ENCODE results near the gene PDZK1.

PDZK1 gene

GRCh38 chr1:145705622-145706021 lies 1.5 kb downstream of the PDZK1 start:
- Histone ChIP-seq H3K36me3 (ENCODE audit: control insufficient read depth in 2 of 2, insufficient read depth in 1 of 2, low read length in 2 of 2) (no peaks in the 10 kb centered on the region), H3K9me3 (ENCODE audit: control insufficient read depth, insufficient read depth, low read depth, low read length) (no peaks in the 10 kb centered on the region), H3K4me1 (ENCODE audit: control insufficient read depth, insufficient read depth, low read length) (no peaks in the 10 kb centered on the region), H3K27ac (ENCODE audit: extremely low read depth, low read depth, low read length) (no peak overlapping the region), H3K4me3 (ENCODE audit: low read depth, low read length) (no peak overlapping the region)
- no peak for TF ChIP-seq ZNF416 (tag by site-specific recombination; IDR thresholded peaks at IDR 0.05)
- TF ChIP-seq GLIS1 (tag by site-specific recombination; IDR thresholded peaks at IDR 0.05): peak; percentile 57
- CTCF ChIA-PET: no interaction called here
- POLR2A ChIA-PET: no interaction called here

GRCh38 chr1:145702826-145703225 lies 4.3 kb downstream of the PDZK1 start:
- no peak overlapping the region for H3K4me3 ChIP-seq (ENCODE audit: low read depth, low read length)
- CTCF ChIA-PET: interaction anchor here (0.6 to 1.1 kb wide), 3 partner anchors 18 to 129 kb away, joined by 3 read pairs; no protein-coding TSS in a partner anchor

GRCh38 chr1:145702052-145702451 lies 5.1 kb downstream of the PDZK1 start:
- TF ChIP-seq ZNF391 (tag by site-specific recombination; IDR thresholded peaks at IDR 0.05; ENCODE audit: borderline replicate concordance, low read depth) (no peak), ZNF555 (tag by site-specific recombination; conservative IDR thresholded peaks at IDR 0.05) (no peak), ZNF280C (tag by site-specific recombination; IDR thresholded peaks at IDR 0.05) (no peak), ZNF621 (tag by site-specific recombination; IDR thresholded peaks at IDR 0.05) (no peak), ZNF169 (tag by site-specific recombination; IDR thresholded peaks at IDR 0.05) (no peak), ZNF175 (tag by site-specific recombination; IDR thresholded peaks at IDR 0.05) (no peak), ZNF174 (tag by site-specific recombination; IDR thresholded peaks at IDR 0.05) (no peak), ZNF133 (tag by site-specific recombination; IDR thresholded peaks at IDR 0.05) (no peak), ATF2 (tag by site-specific recombination; IDR thresholded peaks at IDR 0.05; ENCODE audit: low read depth) (no peak), ZNF132 (tag by site-specific recombination; IDR thresholded peaks at IDR 0.05; ENCODE audit: borderline replicate concordance) (no peak)
- H3K36me3 ChIP-seq (ENCODE audit: control insufficient read depth in 2 of 2, insufficient read depth in 1 of 2, low read length in 2 of 2): no peaks in the 10 kb centered on the region
- CTCF ChIA-PET: interaction anchor here (1.0 kb wide), 1 partner anchor 78 kb away, joined by 3 read pairs; no protein-coding TSS in a partner anchor
- no peaks in the 10 kb centered on the region for H3K9me3 ChIP-seq (ENCODE audit: control insufficient read depth, insufficient read depth, low read depth, low read length)
- POLR2A ChIA-PET: no interaction called here
- no peaks in the 10 kb centered on the region for H3K4me1 ChIP-seq (ENCODE audit: control insufficient read depth, insufficient read depth, low read length)
- H3K4me3 ChIP-seq (ENCODE audit: low read depth, low read length): no peak overlapping the region
- H3K27ac ChIP-seq (ENCODE audit: extremely low read depth, low read depth, low read length): no peak overlapping the region

More at GRCh38 chr1:145702826-145703225, 4.3 kb downstream of the PDZK1 start:
- POLR2A ChIA-PET: no interaction called here
- no peak overlapping the region for H3K27ac ChIP-seq (ENCODE audit: extremely low read depth, low read depth, low read length)
- TF ChIP-seq ZNF311 (tag by site-specific recombination; IDR thresholded peaks at IDR 0.05; ENCODE audit: borderline replicate concordance) (no peak), GLI4 (tag by site-specific recombination; IDR thresholded peaks at IDR 0.05) (no peak), ZNF223 (tag by site-specific recombination; IDR thresholded peaks at IDR 0.05) (no peak), ZNF335 (tag by site-specific recombination; conservative IDR thresholded peaks at IDR 0.05) (no peak), ZBTB11 (tag by site-specific recombination; conservative IDR thresholded peaks at IDR 0.05; ENCODE audit: low read depth) (no peak), ZNF391 (tag by site-specific recombination; IDR thresholded peaks at IDR 0.05; ENCODE audit: borderline replicate concordance, low read depth) (no peak), OSR2 (tag by site-specific recombination; IDR thresholded peaks at IDR 0.05) (no peak)
- no peaks in the 10 kb centered on the region for H3K9me3 ChIP-seq (ENCODE audit: control insufficient read depth, insufficient read depth, low read depth, low read length)
- H3K4me1 ChIP-seq (ENCODE audit: control insufficient read depth, insufficient read depth, low read length): no peaks in the 10 kb centered on the region
- H3K36me3 ChIP-seq (ENCODE audit: control insufficient read depth in 2 of 2, insufficient read depth in 1 of 2, low read length in 2 of 2): no peaks in the 10 kb centered on the region
